ENCODE results near the gene APAF1. TPM values are rescaled to one million over a fixed set of nuclear protein-coding genes. Genes with fewer than 3 reads are reported as not detected.

Gene APAF1
- polyA plus RNA-seq, 3 donors, result 29.5 to 36.7 (median 30.0) TPM

DNA sequence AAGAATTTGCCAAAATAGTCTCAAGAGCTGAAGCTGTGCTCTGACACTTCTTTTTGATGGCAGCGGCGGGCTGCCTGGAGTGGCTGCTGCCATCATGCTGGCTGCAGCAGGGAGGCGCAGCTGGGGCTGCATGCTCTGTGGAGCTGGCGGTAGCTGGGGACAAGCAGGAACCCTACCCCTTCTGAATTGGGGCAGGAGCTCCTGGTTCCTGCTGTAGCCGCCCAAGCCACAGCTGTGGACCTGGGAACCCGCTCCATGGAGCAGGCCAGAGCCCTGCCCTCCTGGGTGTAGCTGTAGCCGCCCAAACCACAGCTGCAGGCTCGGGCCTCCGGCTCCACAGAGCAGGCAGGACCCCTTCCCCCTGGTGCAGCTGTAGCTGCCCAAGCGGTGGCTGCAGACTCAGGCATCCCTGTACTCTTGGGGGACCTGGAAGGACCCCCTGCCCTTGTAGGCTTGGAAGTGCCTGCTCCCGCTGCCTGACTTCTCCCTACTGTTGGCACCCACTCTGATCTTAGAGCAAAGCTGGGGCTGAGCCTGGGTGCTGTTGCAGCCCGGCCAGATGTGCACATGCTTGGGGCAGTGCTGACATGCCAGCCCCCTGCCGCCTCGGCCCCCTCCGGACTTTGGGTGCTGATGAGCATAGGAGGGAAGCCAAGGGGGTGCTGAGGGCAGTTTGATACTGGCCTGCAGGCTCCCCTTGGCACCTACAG is 33.3 kb downstream of the APAF1 start:
- H2AFZ ChIP-seq (ENCODE audit: insufficient read depth, low read depth, low read length, poor library complexity, severe bottlenecking), result no peak overlapping the region
- no peak overlapping the region for H3K4me3 Mint-ChIP-seq
- H3K27ac Mint-ChIP-seq, result no peak overlapping the region
- H3K4me2 ChIP-seq (replicated peaks; ENCODE audit: extremely low read depth, low read length, poor library complexity, severe bottlenecking), result no peak overlapping the region
- H3K9ac ChIP-seq (ENCODE audit: insufficient read depth, low read length, poor library complexity, severe bottlenecking), result no peak overlapping the region
- no peaks in the 10 kb centered on the region for H3K27me3 ChIP-seq (ENCODE audit: control insufficient read depth in 2 of 2, insufficient read depth in 2 of 2, low read length in 2 of 2)
- WGBS (ENCODE audit: insufficient coverage), result 99% methylated on average over 15 of the region's 15 CpGs
- intact Hi-C loops (cut with micrococcal nuclease), result no loop called here
- H3K36me3 ChIP-seq (replicated peaks in 1 of 2; ENCODE audit: control insufficient read depth in 1 of 2, insufficient read depth in 2 of 2, low read length in 2 of 2), result peaks cover 99 to 100% of the 10 kb centered on the region in 2 donors
- no peak overlapping the region for H3K27ac ChIP-seq (ENCODE audit: low read depth in 1 of 2, low read length in 2 of 2)
- peaks cover 5% of the 10 kb centered on the region for H3K4me1 Mint-ChIP-seq
- H3K27me3 Mint-ChIP-seq (ENCODE audit: low read depth in 3 of 3), result no peaks in the 10 kb centered on the region
- TF ChIP-seq, protein P1, sequence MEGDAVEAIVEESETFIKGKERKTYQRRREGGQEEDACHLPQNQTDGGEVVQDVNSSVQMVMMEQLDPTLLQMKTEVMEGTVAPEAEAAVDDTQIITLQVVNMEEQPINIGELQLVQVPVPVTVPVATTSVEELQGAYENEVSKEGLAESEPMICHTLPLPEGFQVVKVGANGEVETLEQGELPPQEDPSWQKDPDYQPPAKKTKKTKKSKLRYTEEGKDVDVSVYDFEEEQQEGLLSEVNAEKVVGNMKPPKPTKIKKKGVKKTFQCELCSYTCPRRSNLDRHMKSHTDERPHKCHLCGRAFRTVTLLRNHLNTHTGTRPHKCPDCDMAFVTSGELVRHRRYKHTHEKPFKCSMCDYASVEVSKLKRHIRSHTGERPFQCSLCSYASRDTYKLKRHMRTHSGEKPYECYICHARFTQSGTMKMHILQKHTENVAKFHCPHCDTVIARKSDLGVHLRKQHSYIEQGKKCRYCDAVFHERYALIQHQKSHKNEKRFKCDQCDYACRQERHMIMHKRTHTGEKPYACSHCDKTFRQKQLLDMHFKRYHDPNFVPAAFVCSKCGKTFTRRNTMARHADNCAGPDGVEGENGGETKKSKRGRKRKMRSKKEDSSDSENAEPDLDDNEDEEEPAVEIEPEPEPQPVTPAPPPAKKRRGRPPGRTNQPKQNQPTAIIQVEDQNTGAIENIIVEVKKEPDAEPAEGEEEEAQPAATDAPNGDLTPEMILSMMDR (IDR thresholded peaks at IDR 0.05), result no peak
- H3K36me3 Mint-ChIP-seq, result peaks cover 82 to 88% of the 10 kb centered on the region in 2 donors
- H3K79me2 ChIP-seq (ENCODE audit: insufficient read depth, low read length), result peaks cover 38% of the 10 kb centered on the region
- no peaks in the 10 kb centered on the region for H3K9me3 ChIP-seq (replicated peaks in 1 of 2; ENCODE audit: control insufficient read depth in 1 of 2, insufficient read depth in 1 of 2, low read length in 2 of 2)
- DNase-seq, result no peak
- no peaks in the 10 kb centered on the region for H3K4me1 ChIP-seq (ENCODE audit: control insufficient read depth in 1 of 2, insufficient read depth in 2 of 2, low read length in 2 of 2)
- no peak overlapping the region for H3K4me3 ChIP-seq (replicated peaks in 1 of 3; ENCODE audit: low read depth in 2 of 3, low read length in 3 of 3)
- no peaks in the 10 kb centered on the region for H3K9me3 Mint-ChIP-seq
- H4K20me1 ChIP-seq (ENCODE audit: insufficient read depth, low read length), result peaks cover 99% of the 10 kb centered on the region

DNA sequence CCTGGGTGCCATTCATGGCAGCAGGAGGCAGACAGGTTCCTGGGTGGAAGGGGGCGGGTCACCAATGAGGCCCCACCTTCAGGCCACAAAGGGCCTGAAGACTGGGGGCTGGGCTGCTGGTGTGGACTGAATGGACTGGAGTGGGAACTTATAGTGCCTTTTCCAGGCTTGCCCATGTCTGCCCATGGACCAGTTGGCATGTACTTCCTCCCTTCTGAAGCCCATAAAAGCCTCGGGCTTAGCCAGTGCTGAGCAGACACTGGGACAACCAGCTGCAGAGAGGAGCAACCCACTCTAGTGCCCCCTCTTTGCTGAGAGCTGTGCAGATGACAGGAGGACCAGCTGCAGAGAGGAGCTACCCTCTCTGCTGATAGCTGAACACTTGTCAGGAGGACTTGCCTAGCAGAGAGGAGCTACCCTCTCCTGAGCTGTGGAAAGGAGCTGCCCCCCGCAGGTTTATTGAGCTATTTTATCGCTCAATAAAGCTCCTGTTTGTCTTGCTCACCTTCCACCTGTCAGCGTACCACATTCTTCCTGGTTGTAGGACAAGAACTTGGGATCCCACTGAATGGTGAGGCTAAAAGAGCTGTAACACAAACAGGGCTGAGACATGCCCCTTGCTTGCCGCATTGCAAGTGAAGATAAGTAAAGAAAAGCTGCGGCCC is 34.0 kb downstream of the APAF1 start:
- H3K4me1 ChIP-seq (ENCODE audit: control insufficient read depth in 1 of 2, insufficient read depth in 2 of 2, low read length in 2 of 2), result no peaks in the 10 kb centered on the region
- H3K9me3 ChIP-seq (replicated peaks in 1 of 2; ENCODE audit: control insufficient read depth in 1 of 2, insufficient read depth in 1 of 2, low read length in 2 of 2), result no peaks in the 10 kb centered on the region
- H3K27ac Mint-ChIP-seq, result peak overlapping the region in 2 of 7 donors; percentile 40 to 53
- WGBS (ENCODE audit: insufficient coverage), result 96% methylated on average over 7 of the region's 7 CpGs
- H2AFZ ChIP-seq (ENCODE audit: insufficient read depth, low read depth, low read length, poor library complexity, severe bottlenecking), result no peak overlapping the region
- peaks cover 99% of the 10 kb centered on the region for H4K20me1 ChIP-seq (ENCODE audit: insufficient read depth, low read length)
- H3K36me3 Mint-ChIP-seq, result peaks cover 81 to 88% of the 10 kb centered on the region in 2 donors
- no peaks in the 10 kb centered on the region for H3K27me3 ChIP-seq (ENCODE audit: control insufficient read depth in 2 of 2, insufficient read depth in 2 of 2, low read length in 2 of 2)
- no peak overlapping the region for H3K9ac ChIP-seq (ENCODE audit: insufficient read depth, low read length, poor library complexity, severe bottlenecking)
- H3K79me2 ChIP-seq (ENCODE audit: insufficient read depth, low read length), result peaks cover 35% of the 10 kb centered on the region
- peaks cover 3% of the 10 kb centered on the region for H3K4me1 Mint-ChIP-seq
- no peak overlapping the region for H3K4me3 ChIP-seq (replicated peaks in 1 of 3; ENCODE audit: low read depth in 2 of 3, low read length in 3 of 3)
- H3K4me2 ChIP-seq (replicated peaks; ENCODE audit: extremely low read depth, low read length, poor library complexity, severe bottlenecking), result no peak overlapping the region
- TF ChIP-seq, protein P1 (IDR thresholded peaks at IDR 0.05), result no peak
- no peak overlapping the region for H3K4me3 Mint-ChIP-seq
- H3K27ac ChIP-seq (ENCODE audit: low read depth in 1 of 2, low read length in 2 of 2), result no peak overlapping the region
- intact Hi-C loops (cut with micrococcal nuclease), result no loop called here
- H3K27me3 Mint-ChIP-seq (ENCODE audit: low read depth in 3 of 3), result no peaks in the 10 kb centered on the region
- no peak for DNase-seq
- peaks cover 99 to 100% of the 10 kb centered on the region in 2 donors for H3K36me3 ChIP-seq (replicated peaks in 1 of 2; ENCODE audit: control insufficient read depth in 1 of 2, insufficient read depth in 2 of 2, low read length in 2 of 2)
- no peaks in the 10 kb centered on the region for H3K9me3 Mint-ChIP-seq
